Activated B cell treated with CpG ODN at 0.5 μM for 24 hours (primary cell): ENCODE data around the gene TMEM43. TPM values are rescaled to one million over a fixed set of nuclear protein-coding genes. Genes with fewer than 3 reads are reported as not detected.

ENCODE experiments used
- ATAC-seq: fragments of 200-7000 bp; cut with Tn5 transposase; one replicate; pipeline ENCODE4 v1.10.0; 2021; ENCODE audit warnings: low read depth, mild to moderate bottlenecking, moderate library complexity
- CTCF ChIA-PET: fragments of 350-600 bp; sonication (Branson Sonifier 250); formaldehyde crosslinking; loops from one replicate; lab custom pipeline; 2021; ENCODE audit warnings: antibody characterized with exemption; lab: Charles Lee
- POLR2A ChIA-PET: fragments of 350-600 bp; sonication (Branson Sonifier 250); formaldehyde crosslinking; loops from one replicate; lab custom pipeline; 2021; ENCODE audit warnings: antibody characterized with exemption; lab: Charles Lee
- DNase-seq: peaks from one replicate; pipeline ENCODE4 v3.0.0; 2022
- H3K27ac Mint-ChIP-seq: one replicate; pipeline ENCODE4 v1.8.0; 2020; ENCODE audit warnings: mixed read lengths
- H3K27me3 Mint-ChIP-seq: one replicate; pipeline ENCODE4 v1.8.0; 2021; ENCODE audit warnings: mixed read lengths
- H3K36me3 Mint-ChIP-seq: one replicate; pipeline ENCODE4 v1.8.0; 2021; ENCODE audit warnings: low read depth, mixed read lengths
- H3K4me1 Mint-ChIP-seq: one replicate; pipeline ENCODE4 v1.8.0; 2021; ENCODE audit warnings: mixed read lengths
- H3K4me3 Mint-ChIP-seq: one replicate; pipeline ENCODE4 v1.8.0; 2020; ENCODE audit warnings: mild to moderate bottlenecking, mixed read lengths
- H3K9me3 Mint-ChIP-seq: one replicate; pipeline ENCODE4 v1.8.0; 2020; ENCODE audit warnings: mixed read lengths
- CTCF ChIP-seq: fragments of 200-600 bp; IDR thresholded peaks from one replicate; pipeline ENCODE4 v1.8.0; 2022; ENCODE audit warnings: antibody characterized with exemption, mild to moderate bottlenecking
- intact Hi-C: fragments of 100-400 bp; cut with micrococcal nuclease; formaldehyde crosslinking; loops from one replicate; pipeline ENCODE4 v1.15.1; 2024
- total RNA-seq: library from RNA; stranded (reverse); gene quantifications from 2 replicates; pipeline ENCODE4 v1.2.3, GENCODE V29; 2022

The TMEM43 gene
- total RNA-seq, 1 donor from 2014 or later, result 32.3 TPM

- Mint-ChIP-seq H3K27me3 (no peaks in the 10 kb centered on the region), H3K4me1 (peaks cover 18% of the 10 kb centered on the region), H3K36me3 (peaks cover 76% of the 10 kb centered on the region), H3K9me3 (no peaks in the 10 kb centered on the region), H3K27ac (no peak overlapping the region), H3K4me3 (no peak overlapping the region)
- intact Hi-C loops, result no loop called here
- ChIA-PET POLR2A (no interaction called here), CTCF (no interaction called here)
- DNase-seq, result no peak
- no peak for TF ChIP-seq CTCF
- ATAC-seq, result no peak
Measured at GRCh38 chr3:14130707-14131106, 5.9 kb downstream of the TMEM43 start.

DNA sequence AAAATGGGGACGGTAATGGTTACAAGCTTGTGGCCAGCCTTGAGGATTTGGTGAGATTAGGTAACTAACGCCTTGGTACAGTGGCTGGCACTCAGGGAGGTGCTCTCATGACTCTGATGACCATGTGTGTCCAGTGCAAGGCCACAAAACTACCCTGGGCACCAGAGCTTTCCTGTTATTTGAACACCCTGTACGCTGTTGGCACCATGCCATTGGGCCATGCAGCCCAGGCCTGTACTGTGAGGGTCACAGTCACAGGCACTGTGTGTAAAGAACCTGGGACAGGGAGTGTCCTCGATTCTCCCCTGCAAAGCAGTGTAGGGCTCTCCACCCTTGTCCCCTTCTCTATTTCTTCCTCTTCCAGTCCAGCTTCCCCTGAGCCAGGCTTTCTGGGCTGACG lies 6.3 kb downstream of the TMEM43 start:
- ATAC-seq, result no peak
- Mint-ChIP-seq H3K36me3 (peaks cover 81% of the 10 kb centered on the region), H3K4me3 (no peak overlapping the region), H3K4me1 (peaks cover 14% of the 10 kb centered on the region), H3K27me3 (no peaks in the 10 kb centered on the region), H3K9me3 (no peaks in the 10 kb centered on the region), H3K27ac (no peak overlapping the region)
- intact Hi-C loops, result no loop called here
- ChIA-PET POLR2A (no interaction called here), CTCF (no interaction called here)
- DNase-seq, result no peak
- no peak for TF ChIP-seq CTCF

GRCh38 chr3:14132120-14132519 lies 7.3 kb downstream of the TMEM43 start:
- Mint-ChIP-seq H3K27ac (no peak overlapping the region), H3K36me3 (peaks cover 81% of the 10 kb centered on the region)

DNA sequence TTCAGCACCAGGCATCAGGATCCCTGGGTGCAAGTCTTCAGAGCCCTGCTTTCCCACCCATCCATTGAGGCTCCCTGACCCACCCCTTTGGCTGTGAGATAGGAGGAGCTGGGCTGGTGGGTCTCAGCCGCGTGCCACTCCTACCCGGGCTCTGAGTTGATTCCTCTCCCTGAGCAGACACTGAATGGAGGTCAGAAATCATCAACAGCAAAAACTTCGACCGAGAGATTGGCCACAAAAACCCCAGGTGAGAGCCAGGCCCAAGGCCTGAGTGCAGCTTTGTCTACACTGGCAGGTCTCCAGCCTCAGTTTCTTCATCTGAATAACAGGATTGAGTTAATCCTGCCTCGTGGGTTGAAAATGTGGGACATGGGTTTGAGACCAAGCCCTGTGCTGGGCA lies 7.8 kb downstream of the TMEM43 start:
- intact Hi-C loops, result no loop called here
- Mint-ChIP-seq H3K4me1 (no peaks in the 10 kb centered on the region), H3K4me3 (no peak overlapping the region), H3K9me3 (no peaks in the 10 kb centered on the region), H3K36me3 (peaks cover 83% of the 10 kb centered on the region), H3K27me3 (no peaks in the 10 kb centered on the region), H3K27ac (no peak overlapping the region)
- DNase-seq, result no peak
- no peak for ATAC-seq
- POLR2A ChIA-PET, result no interaction called here
- CTCF ChIA-PET, result no interaction called here
- TF ChIP-seq CTCF, result no peak

More at GRCh38 chr3:14132120-14132519, 7.3 kb downstream of the TMEM43 start:
- TF ChIP-seq CTCF, result no peak
- DNase-seq, result no peak
- no peak for ATAC-seq
- CTCF ChIA-PET, result no interaction called here
- peaks cover 5% of the 10 kb centered on the region for H3K4me1 Mint-ChIP-seq
- H3K27me3 Mint-ChIP-seq, result no peaks in the 10 kb centered on the region
- POLR2A ChIA-PET, result no interaction called here
- no peaks in the 10 kb centered on the region for H3K9me3 Mint-ChIP-seq
- intact Hi-C loops, result no loop called here
- no peak overlapping the region for H3K4me3 Mint-ChIP-seq

- Mint-ChIP-seq H3K4me3 (no peak overlapping the region), H3K27me3 (no peaks in the 10 kb centered on the region), H3K36me3 (peaks cover 85% of the 10 kb centered on the region), H3K4me1 (no peaks in the 10 kb centered on the region), H3K27ac (no peak overlapping the region), H3K9me3 (no peaks in the 10 kb centered on the region)
- intact Hi-C loops, result no loop called here
- DNase-seq (no peak), ATAC-seq (no peak)
- ChIA-PET CTCF (no interaction called here), POLR2A (no interaction called here)
- no peak for TF ChIP-seq CTCF
Measured at GRCh38 chr3:14133188-14133800, 8.4 kb downstream of the TMEM43 start.
